ENCODE results near the gene FBLL1. TPM values are rescaled to one million over a fixed set of nuclear protein-coding genes. Genes with fewer than 3 reads are reported as not detected.

The FBLL1 gene
- total and polyA plus RNA-seq, 2 experiments from 2014 or later, result 2.3 to 6.0 TPM

GRCh38 chr5:168563959-168564358 is 34.9 kb downstream of the FBLL1 start:
- peaks cover 78% of the 10 kb centered on the region for H3K79me2 ChIP-seq (replicated peaks; ENCODE audit: insufficient read depth)
- H3K36me3 ChIP-seq (ENCODE audit: insufficient read depth), result peaks cover 43% of the 10 kb centered on the region
- no peak for ATAC-seq
- no peak overlapping the region for H3K4me3 ChIP-seq
- H4K20me1 ChIP-seq (replicated peaks; ENCODE audit: insufficient read depth), result peaks cover 43% of the 10 kb centered on the region
- no peaks in the 10 kb centered on the region for H3F3A ChIP-seq (replicated peaks; ENCODE audit: low read depth)
- DNase-seq (ENCODE audit: low spot score), result no peak
- Mint-ChIP-seq H3K4me1 (no peaks in the 10 kb centered on the region; the same call in 2 of the 3 replicates), H3K27me3 (ENCODE audit: insufficient read depth, low read depth, poor library complexity) (no peaks in the 10 kb centered on the region), H3K4me3 (no peak overlapping the region), H3K36me3 (ENCODE audit: low read depth) (peaks cover 59% of the 10 kb centered on the region), H3K27ac (no peak overlapping the region), H3K9me3 (no peaks in the 10 kb centered on the region)
- H3K27me3 ChIP-seq (ENCODE audit: insufficient read depth), result no peaks in the 10 kb centered on the region
- H3K4me1 ChIP-seq (ENCODE audit: insufficient read depth), result no peaks in the 10 kb centered on the region
- H3K9me2 ChIP-seq (ENCODE audit: insufficient read depth), result no peaks in the 10 kb centered on the region
- H2AFZ ChIP-seq, result no peak overlapping the region
- TF ChIP-seq ZNF114 (CRISPR knock-in tag; IDR thresholded peaks at IDR 0.05) (no peak), STAT1 (IDR thresholded peaks at IDR 0.05; ENCODE audit: unreplicated experiment) (no peak), EZH2 (IDR thresholded peaks at IDR 0.05; ENCODE audit: low read depth, unreplicated experiment) (no peak), EZH2phosphoT487 (IDR thresholded peaks at IDR 0.05; ENCODE audit: unreplicated experiment) (no peak), NANOG (IDR thresholded peaks at IDR 0.05; ENCODE audit: borderline replicate concordance) (no peak), CREB1 (CRISPR knock-in tag; IDR thresholded peaks at IDR 0.05; ENCODE audit: low read depth) (no peak), ZNF462 (CRISPR knock-in tag; IDR thresholded peaks at IDR 0.05) (no peak), CTCF (conservative IDR thresholded peaks at IDR 0.05; ENCODE audit: low read depth in 2 of 2) (no peak), JUNB (IDR thresholded peaks at IDR 0.05; ENCODE audit: unreplicated experiment) (no peak), ZNF331 (CRISPR knock-in tag; IDR thresholded peaks at IDR 0.05; ENCODE audit: low read depth) (no peak), POLR2AphosphoS5 (IDR thresholded peaks at IDR 0.05; ENCODE audit: low read depth) (no peak), REST (IDR thresholded peaks at IDR 0.05; ENCODE audit: unreplicated experiment) (no peak)
- TF ChIP-seq, protein P1, sequence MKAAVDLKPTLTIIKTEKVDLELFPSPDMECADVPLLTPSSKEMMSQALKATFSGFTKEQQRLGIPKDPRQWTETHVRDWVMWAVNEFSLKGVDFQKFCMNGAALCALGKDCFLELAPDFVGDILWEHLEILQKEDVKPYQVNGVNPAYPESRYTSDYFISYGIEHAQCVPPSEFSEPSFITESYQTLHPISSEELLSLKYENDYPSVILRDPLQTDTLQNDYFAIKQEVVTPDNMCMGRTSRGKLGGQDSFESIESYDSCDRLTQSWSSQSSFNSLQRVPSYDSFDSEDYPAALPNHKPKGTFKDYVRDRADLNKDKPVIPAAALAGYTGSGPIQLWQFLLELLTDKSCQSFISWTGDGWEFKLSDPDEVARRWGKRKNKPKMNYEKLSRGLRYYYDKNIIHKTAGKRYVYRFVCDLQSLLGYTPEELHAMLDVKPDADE (IDR thresholded peaks at IDR 0.05), result no peak
- H3K4me2 ChIP-seq, result no peak overlapping the region
- H3K27ac ChIP-seq (ENCODE audit: low read depth), result no peak overlapping the region

Measured in GM23338 (cell line).